D721Med (cell line): ENCODE measurements around the gene C3.

ENCODE experiments used
- DNase-seq: peaks from one replicate; pipeline ENCODE4 v3.0.0; 2011; ENCODE audit warnings: low spot score; ENCODE audit not compliant: insufficient read length
- FAIRE-seq: peaks from 2 replicates; lab custom pipeline; 2011; peaks lifted over from hg19 to GRCh38; lab: Jason Lieb, UNC
- CTCF ChIP-seq: IDR thresholded peaks from 2 replicates; pipeline ENCODE4 v1.5.1; 2012; ENCODE audit warnings: mild to moderate bottlenecking, control low read depth; ENCODE audit not compliant: insufficient read depth; ENCODE audit errors: missing control alignments

Gene C3

DNA sequence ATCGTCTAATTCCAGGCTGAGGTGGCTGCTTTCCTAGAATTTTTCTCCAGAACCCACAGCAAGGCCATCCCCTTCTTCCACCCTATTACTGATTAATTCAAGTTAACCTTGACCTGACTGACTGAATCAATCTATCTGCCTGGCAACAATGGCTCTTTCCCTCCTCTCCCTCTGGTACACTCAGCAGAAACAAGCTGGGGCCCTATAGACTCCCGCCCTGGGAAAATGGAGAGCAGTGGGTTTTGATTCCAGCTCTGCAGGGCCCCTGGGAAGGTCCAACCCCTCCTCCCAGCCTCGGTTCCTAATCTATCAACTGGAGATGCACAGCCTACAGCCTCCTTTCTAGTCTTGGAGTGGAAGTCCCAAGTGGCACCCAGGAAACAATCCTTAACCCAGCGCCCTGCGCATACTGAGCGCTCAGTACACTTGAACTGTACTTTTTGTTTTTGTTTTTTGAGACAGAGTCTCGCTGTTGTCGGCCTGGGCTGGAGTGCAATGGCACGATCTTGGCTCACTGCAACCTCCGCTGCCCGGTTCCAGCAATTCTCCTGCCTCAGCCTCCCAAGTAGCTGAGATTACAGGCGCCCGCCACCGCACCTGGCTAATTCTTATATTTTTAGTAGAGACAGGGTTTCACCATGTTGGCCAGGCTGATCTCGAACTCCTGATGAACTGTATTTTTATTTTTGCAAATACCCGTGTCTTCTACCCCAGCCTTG, 5.2 kb upstream of the C3 start:
- FAIRE-seq (no peak), DNase-seq (no peak)
- no peak for TF ChIP-seq CTCF

DNA sequence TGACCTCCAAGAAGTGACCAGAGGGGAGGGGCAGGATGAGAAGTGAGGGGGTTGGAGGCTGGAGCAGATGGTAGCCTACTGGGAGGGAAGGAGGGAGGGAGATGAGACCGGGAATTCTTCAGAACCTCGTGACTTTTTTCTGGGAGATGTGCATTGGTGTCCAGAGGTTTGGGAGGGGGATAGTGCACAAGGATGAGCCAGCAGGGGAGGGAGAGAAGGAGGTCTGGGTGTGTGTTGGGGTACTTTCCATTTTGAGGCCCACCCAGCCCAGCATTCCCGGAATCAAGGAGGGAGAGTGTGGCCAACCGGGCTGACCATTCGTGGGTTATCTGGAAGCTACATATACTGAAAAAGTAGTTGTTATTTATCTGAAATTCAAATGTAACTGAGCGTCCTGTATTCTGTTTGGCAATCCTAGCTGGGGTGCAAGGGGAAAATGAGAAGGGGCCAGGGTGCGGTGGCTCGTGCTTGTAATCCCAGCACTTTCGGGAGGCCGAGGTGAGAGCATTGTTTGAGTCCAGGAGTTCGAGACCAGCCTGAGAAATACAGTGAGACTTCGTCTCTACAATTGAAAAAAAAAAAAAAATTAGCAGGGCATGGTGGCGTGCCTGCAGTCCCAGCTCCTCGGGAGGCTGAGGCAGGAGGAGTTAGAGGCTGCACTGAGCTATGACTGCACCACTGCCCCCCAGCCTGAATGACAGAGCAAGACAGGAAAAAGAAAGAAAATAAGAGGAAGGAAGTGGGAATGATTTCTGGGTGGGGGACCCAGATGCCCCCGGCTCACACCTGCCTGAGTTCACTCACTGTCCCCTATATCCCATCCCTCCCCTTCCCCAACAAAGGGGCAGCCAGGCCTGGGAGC, 4.4 kb upstream of the C3 start:
- no peak for TF ChIP-seq CTCF
- FAIRE-seq (no peak), DNase-seq (no peak)

DNA sequence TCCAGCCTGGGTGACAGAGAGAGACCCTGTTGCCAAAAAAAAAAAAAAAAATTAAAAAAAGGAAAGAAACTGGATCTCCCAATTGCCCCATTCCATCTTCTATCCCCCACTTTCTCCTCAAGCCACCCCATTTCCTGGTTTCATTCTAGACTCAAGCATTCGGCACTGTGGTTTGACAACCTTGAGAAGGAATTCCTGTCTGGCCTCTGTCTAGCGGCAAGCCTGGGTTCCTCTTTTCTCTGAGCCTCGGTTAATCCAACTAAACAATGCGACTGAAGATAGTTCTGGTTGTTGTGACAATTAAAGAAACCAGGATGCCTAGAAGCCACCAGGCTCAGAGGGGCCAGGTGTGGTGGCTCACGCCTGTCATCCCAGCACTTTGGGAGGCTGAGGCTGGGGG, 3.3 kb upstream of the C3 start:
- no peak for DNase-seq
- TF ChIP-seq CTCF, result no peak
- FAIRE-seq, result no peak

DNA sequence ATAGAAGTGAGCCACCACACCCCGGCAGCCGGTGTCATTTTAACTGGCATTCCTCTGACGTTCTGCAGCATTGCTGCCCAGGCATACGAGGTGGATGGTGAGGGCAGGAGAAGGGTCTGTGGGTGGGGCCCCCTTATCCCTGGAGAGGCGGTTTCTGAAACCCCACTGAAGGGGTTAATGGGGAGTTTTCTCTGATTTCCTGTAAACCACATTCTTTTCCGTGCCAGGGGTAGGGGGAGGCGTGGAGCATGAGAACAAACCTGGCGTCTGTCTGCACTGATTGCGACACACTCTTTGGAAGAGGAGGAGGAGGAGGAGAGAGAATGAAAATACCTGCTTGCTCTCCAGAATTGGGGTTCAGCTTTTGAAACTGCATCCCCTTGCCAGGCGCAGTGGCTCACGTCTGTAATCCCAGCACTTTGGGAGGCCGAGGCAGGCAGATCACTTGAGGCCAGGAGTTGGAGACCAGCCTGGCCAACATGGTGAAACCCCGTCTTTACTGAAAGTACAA, 2.7 kb upstream of the C3 start:
- no peak for TF ChIP-seq CTCF
- FAIRE-seq, result no peak
- no peak for DNase-seq

GRCh38 chr19:6721773-6722172, 1.3 kb upstream of the C3 start:
- no peak for DNase-seq
- no peak for FAIRE-seq
- no peak for TF ChIP-seq CTCF

DNA sequence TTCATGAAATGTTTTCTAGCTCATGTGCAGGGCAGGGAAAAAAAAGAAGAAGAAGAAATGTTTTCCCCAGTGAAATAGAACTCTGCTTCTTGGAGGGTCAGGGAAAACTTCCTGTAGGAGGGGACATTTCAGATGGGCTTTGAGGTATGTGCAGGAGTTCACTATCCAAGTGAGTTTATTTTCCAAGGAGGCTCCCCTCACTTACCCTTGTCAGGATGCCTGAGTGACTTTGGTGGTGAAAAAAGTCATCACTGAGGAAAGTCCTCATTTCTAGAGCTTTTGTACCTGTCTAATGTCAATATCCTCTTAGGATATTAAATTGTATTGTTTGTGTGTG, 656 bp upstream of the C3 start:
- no peak for DNase-seq
- no peak for FAIRE-seq
- no peak for TF ChIP-seq CTCF

- DNase-seq (no peak), FAIRE-seq (no peak)
- no peak for TF ChIP-seq CTCF
Observed at GRCh38 chr19:6719992-6720368, 470 bp downstream of the C3 start.
